Gastroesophageal sphincter (tissue), 3 donors: ENCODE data around the gene SRSF8.

ENCODE experiments used
- POLR2AphosphoS5 ChIP-seq: sonication (generic); formaldehyde crosslinking; IDR thresholded peaks from one replicate; pipeline ENCODE4 v1.6.1; 2017; ENCODE audit warnings: antibody characterized with exemption
- TF ChIP-seq, protein P1 (sequence below), 4 experiments: fragments of 200-600 bp in 2 of 4; fragments of 450-650 bp in 2 of 4; sonication (generic) in 1 of 4; IDR thresholded peaks; one replicate each; pipeline ENCODE4 v1.5.1; 2017 to 2019; ENCODE audit warnings: antibody characterized with exemption in 4 of 4, mild to moderate bottlenecking in 2 of 4, moderate library complexity in 2 of 4

GRCh38 chr11:95033051-95033450 is 33.7 kb upstream of the SRSF8 start:
- TF ChIP-seq POLR2AphosphoS5 = no peak
- TF ChIP-seq, protein P1, sequence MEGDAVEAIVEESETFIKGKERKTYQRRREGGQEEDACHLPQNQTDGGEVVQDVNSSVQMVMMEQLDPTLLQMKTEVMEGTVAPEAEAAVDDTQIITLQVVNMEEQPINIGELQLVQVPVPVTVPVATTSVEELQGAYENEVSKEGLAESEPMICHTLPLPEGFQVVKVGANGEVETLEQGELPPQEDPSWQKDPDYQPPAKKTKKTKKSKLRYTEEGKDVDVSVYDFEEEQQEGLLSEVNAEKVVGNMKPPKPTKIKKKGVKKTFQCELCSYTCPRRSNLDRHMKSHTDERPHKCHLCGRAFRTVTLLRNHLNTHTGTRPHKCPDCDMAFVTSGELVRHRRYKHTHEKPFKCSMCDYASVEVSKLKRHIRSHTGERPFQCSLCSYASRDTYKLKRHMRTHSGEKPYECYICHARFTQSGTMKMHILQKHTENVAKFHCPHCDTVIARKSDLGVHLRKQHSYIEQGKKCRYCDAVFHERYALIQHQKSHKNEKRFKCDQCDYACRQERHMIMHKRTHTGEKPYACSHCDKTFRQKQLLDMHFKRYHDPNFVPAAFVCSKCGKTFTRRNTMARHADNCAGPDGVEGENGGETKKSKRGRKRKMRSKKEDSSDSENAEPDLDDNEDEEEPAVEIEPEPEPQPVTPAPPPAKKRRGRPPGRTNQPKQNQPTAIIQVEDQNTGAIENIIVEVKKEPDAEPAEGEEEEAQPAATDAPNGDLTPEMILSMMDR (IDR thresholded peaks at IDR 0.05) = no peak
